Endothelial cell of umbilical vein (primary cell): ENCODE measurements around the gene PCMTD2. TPM values are rescaled to one million over a fixed set of nuclear protein-coding genes. Genes with fewer than 3 reads are reported as not detected.

Experiments
- BruUV-seq: library from RNA; stranded (reverse); fragments of 400-500 nt; replicated peaks from 2 replicates; lab custom pipeline; 2021; lab: Mats Ljungman, UMichigan
- CTCF ChIA-PET: fragments of 300-600, 350-600 bp; sonication (Branson Sonifier 250); formaldehyde crosslinking; loops from one replicate; lab custom pipeline; 2021; ENCODE audit warnings: antibody characterized with exemption, inconsistent platforms; lab: Charles Lee
- POLR2A ChIA-PET: fragments of 300-600, 350-600 bp; sonication (Branson Sonifier 250); formaldehyde crosslinking; loops from one replicate; lab custom pipeline; 2021; ENCODE audit warnings: antibody characterized with exemption, inconsistent platforms; lab: Charles Lee
- DNase-seq: peaks from one replicate; pipeline ENCODE4 v3.0.0-alpha.2; 2011; ENCODE audit warnings: low read depth, low spot score
- FAIRE-seq: peaks from 2 replicates; lab custom pipeline; 2011; peaks lifted over from hg19 to GRCh38; lab: Jason Lieb, UNC
- H2AFZ ChIP-seq: 2 replicates; pipeline ENCODE4 v1.6.0; 2012; ENCODE audit warnings: low read depth, low read length, control low read depth, inconsistent platforms
- H3K27ac ChIP-seq: 2 replicates; pipeline ENCODE4 v1.5.1; 2011; ENCODE audit warnings: low read depth, mild to moderate bottlenecking, control low read depth, low read length, moderate library complexity; ENCODE audit not compliant: insufficient read depth
- H3K27me3 ChIP-seq, 2 experiments: 2 replicates each; pipeline versions ENCODE4 v1.6.0 to v1.6.1; 2011; ENCODE audit warnings: low read length in 2 of 2, mixed read lengths in 1 of 2; ENCODE audit not compliant: control insufficient read depth in 2 of 2, insufficient read depth in 2 of 2
- H3K36me3 ChIP-seq, 2 experiments: 2 replicates in 1 of 2; 3 replicates in 1 of 2; pipeline ENCODE4 v1.5.1; 2011; ENCODE audit warnings: low read length in 2 of 2, mild to moderate bottlenecking in 1 of 2, moderate library complexity in 1 of 2; ENCODE audit not compliant: control insufficient read depth in 2 of 2, insufficient read depth in 2 of 2; ENCODE audit errors: extremely low read depth in 1 of 2
- H3K4me1 ChIP-seq: 3 replicates; pipeline ENCODE4 v1.5.1; 2011; ENCODE audit warnings: mild to moderate bottlenecking, low read length; ENCODE audit not compliant: control insufficient read depth, insufficient read depth; ENCODE audit errors: extremely low read depth
- H3K4me2 ChIP-seq: 2 replicates; pipeline ENCODE4 v1.6.1; 2011; ENCODE audit warnings: low read length, control low read depth, mixed read lengths; ENCODE audit not compliant: insufficient read depth
- H3K4me3 ChIP-seq, 3 experiments: fragments of 200-600 bp in 1 of 3; sonication (generic), shearing (Covaris generic) in 1 of 3; replicated peaks in 1 of 3; 2 replicates each; pipeline ENCODE4 v1.5.1; 2011 to 2016; ENCODE audit warnings: control low read depth in 3 of 3, low read length in 3 of 3, mild to moderate bottlenecking in 2 of 3, inconsistent platforms in 1 of 3, low read depth in 1 of 3, moderate library complexity in 1 of 3; ENCODE audit not compliant: insufficient read depth in 1 of 3
- H3K79me2 ChIP-seq: 2 replicates; pipeline ENCODE4 v1.6.0; 2012; ENCODE audit warnings: low read length, inconsistent platforms; ENCODE audit not compliant: control insufficient read depth, insufficient read depth
- H3K9ac ChIP-seq: replicated peaks from 2 replicates; pipeline ENCODE3; 2011; ENCODE audit warnings: low read length, control low read depth; ENCODE audit not compliant: insufficient read depth; ENCODE audit errors: extremely low read depth
- H3K9me1 ChIP-seq: replicated peaks from 3 replicates; pipeline ENCODE4 v1.6.0; 2011; ENCODE audit warnings: mild to moderate bottlenecking, low read length; ENCODE audit not compliant: control insufficient read depth, insufficient read depth; ENCODE audit errors: extremely low read depth
- H3K9me3 ChIP-seq: replicated peaks from 2 replicates; pipeline ENCODE4 v1.5.1; 2012; ENCODE audit warnings: low read length, inconsistent platforms; ENCODE audit not compliant: control insufficient read depth, insufficient read depth
- H4K20me1 ChIP-seq: replicated peaks from 2 replicates; pipeline ENCODE3; 2011; ENCODE audit warnings: mild to moderate bottlenecking, low read length; ENCODE audit not compliant: control insufficient read depth, insufficient read depth; ENCODE audit errors: extremely low read depth
- CTCF ChIP-seq, 2 donors: IDR thresholded peaks; 1 replicate in 1 of 2; 2 replicates in 1 of 2; pipeline ENCODE4 v1.5.1; 2011; ENCODE audit warnings: low read length in 2 of 2, mild to moderate bottlenecking in 2 of 2, moderate library complexity in 2 of 2, control low read depth in 1 of 2, inconsistent platforms in 1 of 2, low read depth in 1 of 2; ENCODE audit not compliant: insufficient read depth in 1 of 2; ENCODE audit errors: extremely low read depth in 1 of 2
- EZH2 ChIP-seq: IDR thresholded peaks from 2 replicates; pipeline ENCODE4 v1.6.1; 2012; ENCODE audit warnings: borderline replicate concordance, low read depth, mild to moderate bottlenecking, moderate library complexity, low read length, inconsistent platforms; ENCODE audit not compliant: severe bottlenecking
- FOS ChIP-seq: IDR thresholded peaks from 2 replicates; pipeline ENCODE4 v1.6.1; 2011; ENCODE audit warnings: mild to moderate bottlenecking, low read length, moderate library complexity, borderline replicate concordance; ENCODE audit not compliant: insufficient read depth
- GATA2 ChIP-seq: IDR thresholded peaks from 2 replicates; pipeline ENCODE4 v1.7.0; 2011; ENCODE audit warnings: low read depth, mild to moderate bottlenecking, moderate library complexity, mixed read lengths, low read length; ENCODE audit not compliant: insufficient read length, insufficient read depth
- JUN ChIP-seq: IDR thresholded peaks from 2 replicates; pipeline ENCODE4 v1.6.1; 2011; ENCODE audit warnings: borderline replicate concordance, low read depth; ENCODE audit not compliant: insufficient read length, insufficient read depth
- MAX ChIP-seq: IDR thresholded peaks from 2 replicates; pipeline ENCODE4 v1.6.1; 2011; ENCODE audit not compliant: insufficient read depth, insufficient read length
- MYC ChIP-seq: IDR thresholded peaks from one replicate; pipeline ENCODE4 v1.6.1; 2011; ENCODE audit warnings: mild to moderate bottlenecking, low read depth, low read length
- POLR2A ChIP-seq: IDR thresholded peaks from 2 replicates; pipeline ENCODE4 v1.6.1; 2012; ENCODE audit warnings: low read depth, mild to moderate bottlenecking, control low read depth, low read length
- POLR2AphosphoS5 ChIP-seq: IDR thresholded peaks from 2 replicates; pipeline ENCODE4 v1.6.1; 2012; ENCODE audit warnings: low read depth, mild to moderate bottlenecking, control low read depth, low read length, moderate library complexity; ENCODE audit not compliant: insufficient read depth
- dilution Hi-C: fragments of 300-500 bp; cut with MboI; formaldehyde crosslinking; loops from one replicate; pipeline ENCODE4 v1.15.0; 2019; ENCODE audit warnings: low sequenced_read_pairs; ENCODE audit not compliant: extremely low pct_ligation_motif_present
- intact Hi-C: fragments of 100-400 bp; cut with micrococcal nuclease; formaldehyde crosslinking; loops from one replicate; pipeline ENCODE4 v1.10.0; 2022
- polyA plus RNA-seq, 4 experiments: library from polyadenylated mRNA; depleted of rRNA in 3 of 4; stranded (reverse) in 3 of 4; unstranded in 1 of 4; fragments of >200 nt; gene quantifications; 2 replicates each; pipeline versions ENCODE4 v1.2.1 to v1.2.3, GENCODE V29; 2011 to 2012; ENCODE audit warnings: missing spikeins in 1 of 4
- total RNA-seq: library from RNA; stranded (reverse); gene quantifications from 2 replicates; pipeline ENCODE4 v1.2.3, GENCODE V29; 2021

PCMTD2 gene
- total and polyA plus RNA-seq, 2 donors (not counting 3 experiments of a cell fraction or from before 2014, with no cell fraction given): 27.4 to 45.7 TPM

- no peaks in the 10 kb centered on the region for H3K4me1 ChIP-seq
- no peak overlapping the region for H3K4me2 ChIP-seq
- H3K27me3 ChIP-seq: no peaks in the 10 kb centered on the region
- H4K20me1 ChIP-seq: no peaks in the 10 kb centered on the region
- no peak overlapping the region for H3K4me3 ChIP-seq
- no peaks in the 10 kb centered on the region for H3K9me1 ChIP-seq
- ChIA-PET POLR2A (no interaction called here), CTCF (no interaction called here)
- no peak overlapping the region for H3K27ac ChIP-seq
- BruUV-seq: no TSS peak
- FAIRE-seq: no peak
- no peak overlapping the region for H3K9ac ChIP-seq
- no peaks in the 10 kb centered on the region for H3K36me3 ChIP-seq
- TF ChIP-seq MYC (no peak), POLR2A (no peak), EZH2 (no peak), MAX (no peak), JUN (no peak), CTCF (IDR thresholded peaks at IDR 0.05; ENCODE audit: extremely low read depth in 1 of 2, insufficient read depth in 1 of 2, low read depth in 1 of 2, low read length in 2 of 2) (no peak), POLR2AphosphoS5 (no peak), GATA2 (no peak), FOS (no peak)
- no peak overlapping the region for H2AFZ ChIP-seq
- DNase-seq: no peak
- dilution Hi-C loops: no loop called here
- intact Hi-C loops: no loop called here
- no peaks in the 10 kb centered on the region for H3K9me3 ChIP-seq
- H3K79me2 ChIP-seq: no peaks in the 10 kb centered on the region
Observed at GRCh38 chr20:64214952-64215351, 40.6 kb upstream of the PCMTD2 start.
